Measurements from ENCODE around the gene MB21D2.

MB21D2 gene

DNA sequence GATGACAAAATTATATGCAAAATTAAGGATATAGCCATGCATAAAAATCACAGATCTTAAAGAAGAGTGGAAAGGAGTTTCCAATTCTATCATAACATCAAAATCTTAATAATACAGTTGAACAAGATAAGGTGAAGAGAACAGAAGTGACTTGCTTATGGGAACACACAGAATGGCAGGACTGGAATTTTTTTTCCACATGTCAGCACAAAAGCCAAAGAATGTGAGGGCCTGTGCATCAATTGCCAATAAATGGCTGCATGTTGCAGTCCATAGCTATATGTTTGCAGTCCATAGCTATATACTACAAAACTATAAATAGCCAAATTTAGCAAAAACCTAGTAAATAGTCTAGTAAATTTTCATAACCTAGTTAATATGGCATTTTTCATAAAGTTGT, 10.4 kb upstream of the MB21D2 start:
- TF ChIP-seq, protein P1, sequence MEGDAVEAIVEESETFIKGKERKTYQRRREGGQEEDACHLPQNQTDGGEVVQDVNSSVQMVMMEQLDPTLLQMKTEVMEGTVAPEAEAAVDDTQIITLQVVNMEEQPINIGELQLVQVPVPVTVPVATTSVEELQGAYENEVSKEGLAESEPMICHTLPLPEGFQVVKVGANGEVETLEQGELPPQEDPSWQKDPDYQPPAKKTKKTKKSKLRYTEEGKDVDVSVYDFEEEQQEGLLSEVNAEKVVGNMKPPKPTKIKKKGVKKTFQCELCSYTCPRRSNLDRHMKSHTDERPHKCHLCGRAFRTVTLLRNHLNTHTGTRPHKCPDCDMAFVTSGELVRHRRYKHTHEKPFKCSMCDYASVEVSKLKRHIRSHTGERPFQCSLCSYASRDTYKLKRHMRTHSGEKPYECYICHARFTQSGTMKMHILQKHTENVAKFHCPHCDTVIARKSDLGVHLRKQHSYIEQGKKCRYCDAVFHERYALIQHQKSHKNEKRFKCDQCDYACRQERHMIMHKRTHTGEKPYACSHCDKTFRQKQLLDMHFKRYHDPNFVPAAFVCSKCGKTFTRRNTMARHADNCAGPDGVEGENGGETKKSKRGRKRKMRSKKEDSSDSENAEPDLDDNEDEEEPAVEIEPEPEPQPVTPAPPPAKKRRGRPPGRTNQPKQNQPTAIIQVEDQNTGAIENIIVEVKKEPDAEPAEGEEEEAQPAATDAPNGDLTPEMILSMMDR (IDR thresholded peaks at IDR 0.05; ENCODE audit: extremely low read depth, insufficient read depth, missing control alignments), result no peak
- no peak for DNase-seq (ENCODE audit: low spot score)
- in situ Hi-C loops (cut with MboI; ENCODE audit: low pct_unique_long_range_greater_than_20kb, low sequenced_read_pairs, unreplicated experiment), result no loop called here

DNA sequence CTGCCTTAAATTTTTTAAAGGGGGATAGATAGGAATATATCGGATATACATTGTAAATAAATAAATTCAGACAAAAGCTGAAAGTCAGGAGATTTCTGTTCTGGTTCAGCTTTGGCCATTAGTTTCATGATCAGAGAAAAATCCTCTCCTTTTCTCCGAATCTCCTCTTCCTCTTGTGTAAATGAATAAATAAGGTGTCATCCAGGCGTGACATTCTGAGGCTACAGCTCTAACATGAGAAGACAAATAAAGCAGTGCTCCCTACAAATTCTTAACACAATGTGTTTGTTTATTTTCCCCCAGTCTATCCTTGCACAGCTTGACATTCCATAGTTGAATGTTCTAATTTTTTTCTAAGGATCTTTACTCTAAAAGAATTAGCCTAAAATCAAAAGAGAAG, 9.4 kb upstream of the MB21D2 start:
- TF ChIP-seq, protein P1 (IDR thresholded peaks at IDR 0.05; ENCODE audit: extremely low read depth, insufficient read depth, missing control alignments), result no peak
- in situ Hi-C loops (cut with MboI; ENCODE audit: low pct_unique_long_range_greater_than_20kb, low sequenced_read_pairs, unreplicated experiment), result no loop called here
- DNase-seq (ENCODE audit: low spot score), result no peak

DNA sequence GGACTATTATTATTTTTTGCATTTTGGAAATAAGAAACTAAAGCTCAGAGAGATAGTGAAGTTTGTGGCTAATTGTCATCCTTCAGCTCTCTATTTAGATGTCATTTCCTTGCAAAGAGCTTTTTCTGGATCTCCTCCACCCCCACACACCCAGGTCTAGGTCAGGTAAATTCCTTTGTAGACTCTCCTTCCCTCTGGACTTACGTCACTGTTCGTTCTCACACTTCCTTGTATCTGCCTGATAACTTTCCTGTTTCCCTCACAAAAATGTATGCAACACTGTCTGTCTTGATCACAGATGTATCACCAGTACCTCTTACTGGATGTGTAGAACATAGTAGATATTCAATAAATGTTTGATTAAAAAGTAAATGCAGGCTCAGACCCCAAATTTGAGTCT, 6.1 kb upstream of the MB21D2 start:
- DNase-seq (ENCODE audit: low spot score), result no peak
- TF ChIP-seq, protein P1 (IDR thresholded peaks at IDR 0.05; ENCODE audit: extremely low read depth, insufficient read depth, missing control alignments), result no peak
- in situ Hi-C loops (cut with MboI; ENCODE audit: low pct_unique_long_range_greater_than_20kb, low sequenced_read_pairs, unreplicated experiment), result no loop called here

GRCh38 chr3:192921793-192922192, 4.1 kb upstream of the MB21D2 start:
- TF ChIP-seq, protein P1 (IDR thresholded peaks at IDR 0.05; ENCODE audit: extremely low read depth, insufficient read depth, missing control alignments), result no peak
- in situ Hi-C loops (cut with MboI; ENCODE audit: low pct_unique_long_range_greater_than_20kb, low sequenced_read_pairs, unreplicated experiment), result no loop called here
- no peak for DNase-seq (ENCODE audit: low spot score)

- no peak for DNase-seq (ENCODE audit: low spot score)
- TF ChIP-seq, protein P1 (IDR thresholded peaks at IDR 0.05; ENCODE audit: extremely low read depth, insufficient read depth, missing control alignments), result no peak
- in situ Hi-C loops (cut with MboI; ENCODE audit: low pct_unique_long_range_greater_than_20kb, low sequenced_read_pairs, unreplicated experiment), result no loop called here
These were observed 2.8 kb upstream of the MB21D2 start for GRCh38 chr3:192920411-192920810.

DNA sequence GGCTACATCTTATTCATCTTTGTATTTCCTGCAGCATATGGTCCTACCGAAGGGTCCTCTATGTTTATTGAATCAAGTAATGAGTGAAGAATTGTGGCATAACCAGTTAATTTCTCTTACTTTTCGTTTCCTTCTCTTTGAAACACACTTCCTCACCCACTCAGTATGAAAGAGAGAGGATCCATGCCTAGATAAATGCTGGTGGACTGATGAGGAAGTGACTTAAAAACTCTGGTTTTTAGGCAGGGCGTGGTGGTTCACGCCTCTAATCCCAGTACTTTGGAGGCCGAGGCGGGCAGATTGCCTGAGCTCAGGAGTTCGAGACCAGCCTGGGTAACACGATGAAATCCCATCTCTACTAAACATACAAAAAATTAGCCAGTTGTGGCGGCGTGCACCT, 2.2 kb upstream of the MB21D2 start:
- TF ChIP-seq, protein P1 (IDR thresholded peaks at IDR 0.05; ENCODE audit: extremely low read depth, insufficient read depth, missing control alignments), result no peak
- in situ Hi-C loops (cut with MboI; ENCODE audit: low pct_unique_long_range_greater_than_20kb, low sequenced_read_pairs, unreplicated experiment), result loop anchor here (10.0 kb wide), 1 partner anchor 105 kb away; no protein-coding TSS in a partner anchor
- no peak for DNase-seq (ENCODE audit: low spot score)

DNA sequence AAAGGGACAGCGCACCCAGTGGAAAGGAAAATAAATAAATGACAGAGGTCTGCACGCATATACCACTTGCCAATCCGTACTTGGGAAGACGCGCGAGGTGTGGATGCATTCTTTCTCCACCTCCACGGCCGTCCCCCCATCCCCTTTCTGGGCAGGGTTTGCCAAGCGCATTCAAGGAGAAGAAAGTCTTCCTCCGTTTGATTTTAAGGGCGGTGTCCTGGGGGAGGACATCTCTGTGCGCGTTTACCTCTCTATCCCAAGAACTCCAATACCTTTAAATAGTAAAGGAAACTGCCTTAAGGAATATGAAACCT, 576 bp upstream of the MB21D2 start:
- in situ Hi-C loops (cut with MboI; ENCODE audit: low pct_unique_long_range_greater_than_20kb, low sequenced_read_pairs, unreplicated experiment), result loop anchor here (10.0 kb wide), 1 partner anchor 103 kb away; no protein-coding TSS in a partner anchor
- DNase-seq (ENCODE audit: low spot score), result no peak
- TF ChIP-seq, protein P1 (IDR thresholded peaks at IDR 0.05; ENCODE audit: extremely low read depth, insufficient read depth, missing control alignments), result no peak
